Measurements from ENCODE around the gene B2M. TPM values are rescaled to one million over a fixed set of nuclear protein-coding genes. Genes with fewer than 3 reads are reported as not detected.

The B2M gene
- total and polyA plus RNA-seq, 2 of the 13 experiments (the other 11 are each of a cell fraction or from before 2014, with no cell fraction given) = 784 to 857 TPM

DNA sequence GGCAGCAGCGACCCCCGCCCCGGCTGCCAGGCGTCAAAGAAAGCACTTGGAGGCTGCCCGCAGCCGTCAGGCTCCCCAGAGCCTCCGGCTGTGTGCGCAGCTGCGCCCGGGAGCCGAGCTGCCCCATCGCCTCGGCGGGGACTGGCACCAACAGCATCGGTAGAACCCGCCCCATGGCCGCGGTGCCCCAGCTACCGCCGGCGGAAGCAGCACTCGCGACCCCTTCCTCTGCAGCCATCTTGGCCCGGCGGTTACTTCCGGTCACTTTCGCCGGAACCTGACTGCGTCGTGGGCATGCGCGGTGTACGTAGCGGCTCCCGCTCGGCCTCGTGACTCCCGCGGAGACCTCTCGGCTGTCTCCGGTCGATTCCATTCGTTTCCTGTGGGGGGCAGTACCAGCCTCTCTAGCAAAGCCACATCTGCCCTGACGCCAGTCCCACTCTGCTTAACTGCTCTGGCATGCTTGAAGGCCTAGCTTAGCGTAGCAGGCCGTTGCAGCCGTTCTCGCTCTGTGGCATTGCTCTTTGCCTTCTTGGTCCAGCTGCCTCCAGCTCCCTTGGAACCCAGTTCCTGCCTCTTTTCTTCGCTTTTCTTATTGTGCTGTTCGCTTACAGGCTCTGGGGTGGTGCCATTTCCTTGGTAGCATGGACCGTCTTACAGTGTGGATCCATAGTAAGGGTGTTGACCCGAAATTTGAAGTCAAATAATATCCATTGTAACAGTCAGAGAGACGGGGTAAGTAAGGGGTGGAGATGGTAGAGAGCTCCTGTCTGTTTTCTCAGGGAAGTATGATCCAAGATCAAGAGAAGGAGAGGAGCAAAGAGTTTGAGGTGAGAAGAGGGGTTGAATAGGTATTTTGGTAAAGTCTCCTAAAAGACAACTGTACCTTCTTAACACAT is 47.7 kb upstream of the B2M start, which contains the start of gene SPG11 (continued):
- TF ChIP-seq, protein P1, sequence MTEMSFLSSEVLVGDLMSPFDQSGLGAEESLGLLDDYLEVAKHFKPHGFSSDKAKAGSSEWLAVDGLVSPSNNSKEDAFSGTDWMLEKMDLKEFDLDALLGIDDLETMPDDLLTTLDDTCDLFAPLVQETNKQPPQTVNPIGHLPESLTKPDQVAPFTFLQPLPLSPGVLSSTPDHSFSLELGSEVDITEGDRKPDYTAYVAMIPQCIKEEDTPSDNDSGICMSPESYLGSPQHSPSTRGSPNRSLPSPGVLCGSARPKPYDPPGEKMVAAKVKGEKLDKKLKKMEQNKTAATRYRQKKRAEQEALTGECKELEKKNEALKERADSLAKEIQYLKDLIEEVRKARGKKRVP (CRISPR knock-in tag; IDR thresholded peaks at IDR 0.05) = peak in 1 of 2 experiments; percentile 64; a peak in 2 of 4 replicates
- TF ChIP-seq, protein P2, sequence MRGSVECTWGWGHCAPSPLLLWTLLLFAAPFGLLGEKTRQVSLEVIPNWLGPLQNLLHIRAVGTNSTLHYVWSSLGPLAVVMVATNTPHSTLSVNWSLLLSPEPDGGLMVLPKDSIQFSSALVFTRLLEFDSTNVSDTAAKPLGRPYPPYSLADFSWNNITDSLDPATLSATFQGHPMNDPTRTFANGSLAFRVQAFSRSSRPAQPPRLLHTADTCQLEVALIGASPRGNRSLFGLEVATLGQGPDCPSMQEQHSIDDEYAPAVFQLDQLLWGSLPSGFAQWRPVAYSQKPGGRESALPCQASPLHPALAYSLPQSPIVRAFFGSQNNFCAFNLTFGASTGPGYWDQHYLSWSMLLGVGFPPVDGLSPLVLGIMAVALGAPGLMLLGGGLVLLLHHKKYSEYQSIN (CRISPR knock-in tag; IDR thresholded peaks at IDR 0.05; ENCODE audit: borderline replicate concordance) = no peak
- peak; percentile 93 for TF ChIP-seq RFXANK (CRISPR knock-in tag; IDR thresholded peaks at IDR 0.05)
- peak; percentile 65; the same call in 1 of the 2 replicates for TF ChIP-seq KDM2A (CRISPR knock-in tag; IDR thresholded peaks at IDR 0.05; ENCODE audit: borderline replicate concordance, low read depth)
- peak; percentile 73; the same call in 1 of the 2 replicates for TF ChIP-seq FOXK1 (CRISPR knock-in tag; IDR thresholded peaks at IDR 0.05; ENCODE audit: borderline replicate concordance, low read depth)
- peak; percentile 67 for TF ChIP-seq ZBTB7A (CRISPR knock-in tag; IDR thresholded peaks at IDR 0.05)
- TF ChIP-seq, protein P3, sequence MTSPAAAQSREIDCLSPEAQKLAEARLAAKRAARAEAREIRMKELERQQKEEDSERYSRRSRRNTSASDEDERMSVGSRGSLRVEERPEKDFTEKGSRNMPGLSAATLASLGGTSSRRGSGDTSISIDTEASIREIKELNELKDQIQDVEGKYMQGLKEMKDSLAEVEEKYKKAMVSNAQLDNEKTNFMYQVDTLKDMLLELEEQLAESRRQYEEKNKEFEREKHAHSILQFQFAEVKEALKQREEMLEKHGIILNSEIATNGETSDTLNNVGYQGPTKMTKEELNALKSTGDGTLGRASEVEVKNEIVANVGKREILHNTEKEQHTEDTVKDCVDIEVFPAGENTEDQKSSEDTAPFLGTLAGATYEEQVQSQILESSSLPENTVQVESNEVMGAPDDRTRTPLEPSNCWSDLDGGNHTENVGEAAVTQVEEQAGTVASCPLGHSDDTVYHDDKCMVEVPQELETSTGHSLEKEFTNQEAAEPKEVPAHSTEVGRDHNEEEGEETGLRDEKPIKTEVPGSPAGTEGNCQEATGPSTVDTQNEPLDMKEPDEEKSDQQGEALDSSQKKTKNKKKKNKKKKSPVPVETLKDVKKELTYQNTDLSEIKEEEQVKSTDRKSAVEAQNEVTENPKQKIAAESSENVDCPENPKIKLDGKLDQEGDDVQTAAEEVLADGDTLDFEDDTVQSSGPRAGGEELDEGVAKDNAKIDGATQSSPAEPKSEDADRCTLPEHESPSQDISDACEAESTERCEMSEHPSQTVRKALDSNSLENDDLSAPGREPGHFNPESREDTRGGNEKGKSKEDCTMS (CRISPR knock-in tag; conservative IDR thresholded peaks at IDR 0.05) = no peak
- TF ChIP-seq SIN3A (IDR thresholded peaks at IDR 0.05; ENCODE audit: borderline replicate concordance, low read depth, low read length) = no peak
- TF ChIP-seq ZNF773 (CRISPR knock-in tag; IDR thresholded peaks at IDR 0.05; ENCODE audit: borderline replicate concordance) = peak; percentile 75; the same call in 1 of the 2 replicates
- TF ChIP-seq, protein P4, sequence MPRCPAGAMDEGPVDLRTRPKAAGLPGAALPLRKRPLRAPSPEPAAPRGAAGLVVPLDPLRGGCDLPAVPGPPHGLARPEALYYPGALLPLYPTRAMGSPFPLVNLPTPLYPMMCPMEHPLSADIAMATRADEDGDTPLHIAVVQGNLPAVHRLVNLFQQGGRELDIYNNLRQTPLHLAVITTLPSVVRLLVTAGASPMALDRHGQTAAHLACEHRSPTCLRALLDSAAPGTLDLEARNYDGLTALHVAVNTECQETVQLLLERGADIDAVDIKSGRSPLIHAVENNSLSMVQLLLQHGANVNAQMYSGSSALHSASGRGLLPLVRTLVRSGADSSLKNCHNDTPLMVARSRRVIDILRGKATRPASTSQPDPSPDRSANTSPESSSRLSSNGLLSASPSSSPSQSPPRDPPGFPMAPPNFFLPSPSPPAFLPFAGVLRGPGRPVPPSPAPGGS (CRISPR knock-in tag; IDR thresholded peaks at IDR 0.05) = peak; percentile 70; the same call in 1 of the 2 replicates
- peak; percentile 81; the same call in 1 of the 2 replicates for TF ChIP-seq ZNF260 (CRISPR knock-in tag; IDR thresholded peaks at IDR 0.05; ENCODE audit: borderline replicate concordance, low read depth)
- TF ChIP-seq ZNF549 (CRISPR knock-in tag; IDR thresholded peaks at IDR 0.05) = no peak
- TF ChIP-seq, protein P5, sequence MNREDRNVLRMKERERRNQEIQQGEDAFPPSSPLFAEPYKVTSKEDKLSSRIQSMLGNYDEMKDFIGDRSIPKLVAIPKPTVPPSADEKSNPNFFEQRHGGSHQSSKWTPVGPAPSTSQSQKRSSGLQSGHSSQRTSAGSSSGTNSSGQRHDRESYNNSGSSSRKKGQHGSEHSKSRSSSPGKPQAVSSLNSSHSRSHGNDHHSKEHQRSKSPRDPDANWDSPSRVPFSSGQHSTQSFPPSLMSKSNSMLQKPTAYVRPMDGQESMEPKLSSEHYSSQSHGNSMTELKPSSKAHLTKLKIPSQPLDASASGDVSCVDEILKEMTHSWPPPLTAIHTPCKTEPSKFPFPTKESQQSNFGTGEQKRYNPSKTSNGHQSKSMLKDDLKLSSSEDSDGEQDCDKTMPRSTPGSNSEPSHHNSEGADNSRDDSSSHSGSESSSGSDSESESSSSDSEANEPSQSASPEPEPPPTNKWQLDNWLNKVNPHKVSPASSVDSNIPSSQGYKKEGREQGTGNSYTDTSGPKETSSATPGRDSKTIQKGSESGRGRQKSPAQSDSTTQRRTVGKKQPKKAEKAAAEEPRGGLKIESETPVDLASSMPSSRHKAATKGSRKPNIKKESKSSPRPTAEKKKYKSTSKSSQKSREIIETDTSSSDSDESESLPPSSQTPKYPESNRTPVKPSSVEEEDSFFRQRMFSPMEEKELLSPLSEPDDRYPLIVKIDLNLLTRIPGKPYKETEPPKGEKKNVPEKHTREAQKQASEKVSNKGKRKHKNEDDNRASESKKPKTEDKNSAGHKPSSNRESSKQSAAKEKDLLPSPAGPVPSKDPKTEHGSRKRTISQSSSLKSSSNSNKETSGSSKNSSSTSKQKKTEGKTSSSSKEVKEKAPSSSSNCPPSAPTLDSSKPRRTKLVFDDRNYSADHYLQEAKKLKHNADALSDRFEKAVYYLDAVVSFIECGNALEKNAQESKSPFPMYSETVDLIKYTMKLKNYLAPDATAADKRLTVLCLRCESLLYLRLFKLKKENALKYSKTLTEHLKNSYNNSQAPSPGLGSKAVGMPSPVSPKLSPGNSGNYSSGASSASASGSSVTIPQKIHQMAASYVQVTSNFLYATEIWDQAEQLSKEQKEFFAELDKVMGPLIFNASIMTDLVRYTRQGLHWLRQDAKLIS (CRISPR knock-in tag; IDR thresholded peaks at IDR 0.05) = no peak
- peak; percentile 76 for TF ChIP-seq SMC3 (IDR thresholded peaks at IDR 0.05; ENCODE audit: low read length)
- TF ChIP-seq, protein P6, sequence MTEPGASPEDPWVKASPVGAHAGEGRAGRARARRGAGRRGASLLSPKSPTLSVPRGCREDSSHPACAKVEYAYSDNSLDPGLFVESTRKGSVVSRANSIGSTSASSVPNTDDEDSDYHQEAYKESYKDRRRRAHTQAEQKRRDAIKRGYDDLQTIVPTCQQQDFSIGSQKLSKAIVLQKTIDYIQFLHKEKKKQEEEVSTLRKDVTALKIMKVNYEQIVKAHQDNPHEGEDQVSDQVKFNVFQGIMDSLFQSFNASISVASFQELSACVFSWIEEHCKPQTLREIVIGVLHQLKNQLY (CRISPR knock-in tag; IDR thresholded peaks at IDR 0.05) = peak; percentile 43; the same call in 1 of the 2 replicates
- TF ChIP-seq TP53 (CRISPR knock-in tag; conservative IDR thresholded peaks at IDR 0.05) = peak; percentile 87; the same call in 1 of the 2 replicates
- TF ChIP-seq PRMT3 (CRISPR knock-in tag; IDR thresholded peaks at IDR 0.05; ENCODE audit: borderline replicate concordance, low read depth) = no peak
